AG09309 (cell line): ENCODE results near the gene RENBP.
A peak's percentile ranks its signal among the peaks of the same experiment; 100 is the strongest.

Source experiments
- DNase-seq: peaks from one replicate; pipeline ENCODE4 v3.0.0-alpha.2; 2010; ENCODE audit warnings: low read depth
- H3K4me3 ChIP-seq: 2 replicates; pipeline ENCODE4 v1.5.1; 2011; ENCODE audit warnings: mild to moderate bottlenecking, low read depth, low read length, moderate library complexity; ENCODE audit not compliant: control insufficient read depth
- CTCF ChIP-seq: IDR thresholded peaks from 2 replicates; pipeline ENCODE4 v1.5.1; 2011; ENCODE audit warnings: mild to moderate bottlenecking, low read depth, low read length, inconsistent platforms; ENCODE audit not compliant: insufficient read depth, control insufficient read depth; ENCODE audit errors: missing control alignments

RENBP gene

GRCh38 chrX:153934148-153934761 lies 10.2 kb downstream of the RENBP start:
- DNase-seq, result no peak
- H3K4me3 ChIP-seq, result peak overlapping the region; percentile 68
- no peak for TF ChIP-seq CTCF

GRCh38 chrX:153933748-153934147 lies 10.7 kb downstream of the RENBP start:
- TF ChIP-seq CTCF, result no peak
- peak overlapping the region; percentile 68 for H3K4me3 ChIP-seq
- no peak for DNase-seq

- H3K4me3 ChIP-seq, result no peak overlapping the region
- DNase-seq, result no peak
- no peak for TF ChIP-seq CTCF
Observed at GRCh38 chrX:153932220-153932915, 12.1 kb downstream of the RENBP start.

GRCh38 chrX:153931748-153932147 lies 12.7 kb downstream of the RENBP start:
- H3K4me3 ChIP-seq, result no peak overlapping the region
- no peak for DNase-seq
- TF ChIP-seq CTCF, result no peak

GRCh38 chrX:153931151-153931550 lies 13.3 kb downstream of the RENBP start:
- TF ChIP-seq CTCF, result no peak
- no peak for DNase-seq
- no peak overlapping the region for H3K4me3 ChIP-seq

- DNase-seq, result no peak
- H3K4me3 ChIP-seq, result no peak overlapping the region
- no peak for TF ChIP-seq CTCF
Observed at GRCh38 chrX:153930011-153930910, 14.2 kb downstream of the RENBP start.
